Lower leg skin (tissue), 3 donors: Measurements from ENCODE around the gene ADAMTS17.

ENCODE experiments used
- POLR2A ChIP-seq, 2 donors: fragments of 450-650 bp; IDR thresholded peaks; one replicate each; pipeline ENCODE4 v1.6.1; 2016 to 2017; ENCODE audit warnings: antibody characterized with exemption in 2 of 2, mild to moderate bottlenecking in 1 of 2, moderate library complexity in 1 of 2
- TF ChIP-seq, protein P1 (sequence below), 3 donors: fragments of 450-650 bp; IDR thresholded peaks; one replicate each; pipeline ENCODE4 v1.5.1; 2016; ENCODE audit warnings: antibody characterized with exemption in 3 of 3, mild to moderate bottlenecking in 3 of 3, moderate library complexity in 2 of 3

DNA sequence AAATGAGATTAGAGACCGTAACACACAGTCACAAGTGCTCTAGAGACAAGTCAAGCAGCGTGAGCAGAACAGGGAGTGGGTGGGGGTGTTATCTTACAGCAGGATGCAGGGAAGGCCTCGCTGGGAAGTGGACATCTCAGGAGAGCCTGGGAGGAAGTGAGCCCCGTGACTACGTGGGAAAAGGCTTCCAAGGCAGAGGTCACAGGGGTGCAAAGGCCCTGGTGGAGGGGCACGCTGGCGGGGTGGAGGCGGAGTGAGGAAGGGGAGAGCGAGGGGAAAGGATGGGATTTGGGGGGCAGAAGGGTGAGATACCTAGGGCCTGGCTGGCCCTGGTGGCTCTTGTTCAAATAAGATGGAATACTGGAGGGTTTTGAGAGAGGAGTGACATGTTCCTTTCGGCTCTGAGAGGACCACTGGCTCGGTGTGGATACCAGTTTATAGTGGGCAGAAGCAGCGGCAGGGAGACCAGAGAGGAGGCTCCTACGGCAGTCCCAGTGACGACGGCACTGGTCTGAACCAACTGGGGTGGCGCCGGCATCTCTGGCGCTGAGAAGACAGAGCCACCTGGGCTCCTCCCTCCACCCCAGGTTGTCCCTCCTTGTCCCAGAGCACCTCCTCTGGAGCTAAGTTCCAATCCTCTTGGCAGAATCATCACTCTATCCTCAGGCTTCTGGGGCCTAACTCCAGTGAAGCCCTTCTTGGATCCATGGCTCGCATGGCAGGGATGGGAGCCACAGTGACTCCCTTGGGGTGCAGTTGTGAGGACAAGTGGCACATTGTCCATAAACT, 342.3 kb downstream of the ADAMTS17 start:
- TF ChIP-seq, protein P1, sequence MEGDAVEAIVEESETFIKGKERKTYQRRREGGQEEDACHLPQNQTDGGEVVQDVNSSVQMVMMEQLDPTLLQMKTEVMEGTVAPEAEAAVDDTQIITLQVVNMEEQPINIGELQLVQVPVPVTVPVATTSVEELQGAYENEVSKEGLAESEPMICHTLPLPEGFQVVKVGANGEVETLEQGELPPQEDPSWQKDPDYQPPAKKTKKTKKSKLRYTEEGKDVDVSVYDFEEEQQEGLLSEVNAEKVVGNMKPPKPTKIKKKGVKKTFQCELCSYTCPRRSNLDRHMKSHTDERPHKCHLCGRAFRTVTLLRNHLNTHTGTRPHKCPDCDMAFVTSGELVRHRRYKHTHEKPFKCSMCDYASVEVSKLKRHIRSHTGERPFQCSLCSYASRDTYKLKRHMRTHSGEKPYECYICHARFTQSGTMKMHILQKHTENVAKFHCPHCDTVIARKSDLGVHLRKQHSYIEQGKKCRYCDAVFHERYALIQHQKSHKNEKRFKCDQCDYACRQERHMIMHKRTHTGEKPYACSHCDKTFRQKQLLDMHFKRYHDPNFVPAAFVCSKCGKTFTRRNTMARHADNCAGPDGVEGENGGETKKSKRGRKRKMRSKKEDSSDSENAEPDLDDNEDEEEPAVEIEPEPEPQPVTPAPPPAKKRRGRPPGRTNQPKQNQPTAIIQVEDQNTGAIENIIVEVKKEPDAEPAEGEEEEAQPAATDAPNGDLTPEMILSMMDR (IDR thresholded peaks at IDR 0.05): no peak
- no peak for TF ChIP-seq POLR2A (IDR thresholded peaks at IDR 0.05)
